Fibroblast of skin of left quadriceps (primary cell): ENCODE measurements around the gene VPS13A.

Experiments
- DNase-seq, 2 experiments: peaks; one replicate each; pipeline ENCODE4 v3.0.0-alpha.2; 2013; ENCODE audit warnings: low read depth in 2 of 2

The VPS13A gene

GRCh38 chr9:77457916-77458592 is 280.7 kb downstream of the VPS13A start:
- peak; percentile 60 to 61 for DNase-seq

GRCh38 chr9:77460938-77461337 is 283.6 kb downstream of the VPS13A start:
- no peak for DNase-seq

GRCh38 chr9:77462066-77462465 is 284.7 kb downstream of the VPS13A start:
- DNase-seq, result no peak

- no peak for DNase-seq
These were observed 285.8 kb downstream of the VPS13A start for GRCh38 chr9:77463151-77463550.

GRCh38 chr9:77464661-77465060 is 287.3 kb downstream of the VPS13A start:
- peak; percentile 51 to 60 for DNase-seq

- DNase-seq, result peak; percentile 76 to 82
These were observed 292.3 kb downstream of the VPS13A start for GRCh38 chr9:77469515-77470231.
